AG09309 (cell line): ENCODE measurements around the gene DOCK11.

Experiments used
- DNase-seq: peaks from one replicate; pipeline ENCODE4 v3.0.0-alpha.2; 2010; ENCODE audit warnings: low read depth
- H3K4me3 ChIP-seq: 2 replicates; pipeline ENCODE4 v1.5.1; 2011; ENCODE audit warnings: mild to moderate bottlenecking, low read depth, low read length, moderate library complexity; ENCODE audit not compliant: control insufficient read depth
- TF ChIP-seq, protein P1 (sequence below): IDR thresholded peaks from 2 replicates; pipeline ENCODE4 v1.5.1; 2011; ENCODE audit warnings: mild to moderate bottlenecking, low read depth, low read length, inconsistent platforms; ENCODE audit not compliant: insufficient read depth, control insufficient read depth; ENCODE audit errors: missing control alignments

Gene DOCK11

DNA sequence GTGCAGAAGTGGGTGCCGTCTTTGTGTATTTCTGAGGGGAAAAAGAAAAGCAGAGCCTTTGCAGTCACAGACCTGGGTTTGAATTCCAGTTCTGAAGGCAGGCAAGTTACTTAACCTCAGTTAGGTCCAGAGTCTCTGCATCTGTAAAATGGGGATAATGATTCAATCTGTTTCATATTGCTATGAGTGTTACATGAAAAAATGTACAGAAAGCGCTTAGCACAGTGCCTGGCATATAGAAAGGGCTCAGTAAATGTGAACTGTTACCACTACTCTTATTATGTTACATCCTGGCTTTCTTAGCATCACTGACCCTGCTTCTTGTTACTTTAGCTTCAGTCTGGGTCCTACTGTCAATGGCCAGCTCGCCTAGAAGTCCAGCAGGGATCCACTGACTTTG, 45.9 kb downstream of the DOCK11 start:
- H3K4me3 ChIP-seq: no peak overlapping the region
- no peak for DNase-seq
- TF ChIP-seq, protein P1, sequence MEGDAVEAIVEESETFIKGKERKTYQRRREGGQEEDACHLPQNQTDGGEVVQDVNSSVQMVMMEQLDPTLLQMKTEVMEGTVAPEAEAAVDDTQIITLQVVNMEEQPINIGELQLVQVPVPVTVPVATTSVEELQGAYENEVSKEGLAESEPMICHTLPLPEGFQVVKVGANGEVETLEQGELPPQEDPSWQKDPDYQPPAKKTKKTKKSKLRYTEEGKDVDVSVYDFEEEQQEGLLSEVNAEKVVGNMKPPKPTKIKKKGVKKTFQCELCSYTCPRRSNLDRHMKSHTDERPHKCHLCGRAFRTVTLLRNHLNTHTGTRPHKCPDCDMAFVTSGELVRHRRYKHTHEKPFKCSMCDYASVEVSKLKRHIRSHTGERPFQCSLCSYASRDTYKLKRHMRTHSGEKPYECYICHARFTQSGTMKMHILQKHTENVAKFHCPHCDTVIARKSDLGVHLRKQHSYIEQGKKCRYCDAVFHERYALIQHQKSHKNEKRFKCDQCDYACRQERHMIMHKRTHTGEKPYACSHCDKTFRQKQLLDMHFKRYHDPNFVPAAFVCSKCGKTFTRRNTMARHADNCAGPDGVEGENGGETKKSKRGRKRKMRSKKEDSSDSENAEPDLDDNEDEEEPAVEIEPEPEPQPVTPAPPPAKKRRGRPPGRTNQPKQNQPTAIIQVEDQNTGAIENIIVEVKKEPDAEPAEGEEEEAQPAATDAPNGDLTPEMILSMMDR: no peak

DNA sequence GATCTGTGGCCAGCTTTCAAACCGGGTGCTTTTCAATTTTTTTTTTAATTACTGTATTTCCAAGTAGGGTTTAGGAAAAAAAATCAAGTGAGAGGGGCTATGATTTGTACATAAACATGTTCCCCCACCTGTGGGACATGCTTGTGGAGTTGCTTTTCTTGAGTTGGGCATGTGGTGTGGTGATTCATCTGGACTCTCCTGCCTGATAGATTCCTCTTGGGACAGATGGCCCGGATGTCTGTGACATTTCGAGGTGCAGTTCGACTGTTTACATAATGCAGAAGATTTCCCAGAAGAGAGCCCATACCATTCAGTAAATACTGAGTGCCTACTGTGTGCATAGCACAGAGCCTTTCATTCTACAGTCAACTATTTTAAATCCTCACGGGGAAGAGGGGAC, 49.9 kb downstream of the DOCK11 start:
- DNase-seq: no peak
- no peak overlapping the region for H3K4me3 ChIP-seq
- TF ChIP-seq, protein P1: no peak

DNA sequence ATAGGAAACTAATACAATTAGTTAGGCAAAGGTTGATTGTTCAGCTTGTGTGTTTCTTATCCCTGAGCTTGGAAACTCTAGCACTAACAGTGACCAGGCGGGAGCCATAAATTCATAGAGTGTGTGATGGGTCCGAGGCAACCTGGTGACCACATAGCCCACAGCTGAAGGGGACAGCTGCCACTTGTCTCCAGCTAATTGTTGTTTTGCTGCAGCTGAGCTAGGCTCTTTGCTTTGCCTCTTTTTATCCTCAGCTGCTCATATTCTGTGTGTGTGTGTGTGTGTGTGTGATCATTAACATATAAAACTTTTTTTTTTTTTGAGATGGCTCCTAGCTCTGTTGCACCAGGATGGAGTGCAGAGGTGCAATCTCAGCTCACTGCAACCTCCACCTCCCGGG, 53.2 kb downstream of the DOCK11 start:
- DNase-seq: no peak
- TF ChIP-seq, protein P1: no peak

DNA sequence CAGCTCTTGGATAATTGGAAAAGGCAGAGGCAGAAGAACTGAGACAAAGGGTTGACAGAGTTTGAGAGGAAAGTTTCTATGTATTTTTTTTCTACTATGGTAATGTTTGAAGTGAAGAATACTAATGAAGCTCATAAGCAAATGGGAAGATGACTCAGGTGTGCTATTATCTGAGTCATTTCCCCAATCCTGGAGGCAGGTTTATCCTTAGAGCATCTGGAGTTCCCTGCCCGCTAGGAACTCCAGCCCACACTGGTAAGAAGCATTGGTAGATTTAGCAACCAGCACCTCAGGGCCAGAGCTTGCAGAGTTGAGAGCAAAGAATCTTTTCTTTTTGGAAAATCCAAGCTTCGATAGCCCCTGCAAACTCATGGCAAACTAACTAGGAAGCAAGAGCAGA, 55.2 kb downstream of the DOCK11 start:
- TF ChIP-seq, protein P1: no peak
- no peak overlapping the region for H3K4me3 ChIP-seq
- no peak for DNase-seq

More for the DNA sequence above, 53.2 kb downstream of the DOCK11 start:
- H3K4me3 ChIP-seq: no peak overlapping the region

DNA sequence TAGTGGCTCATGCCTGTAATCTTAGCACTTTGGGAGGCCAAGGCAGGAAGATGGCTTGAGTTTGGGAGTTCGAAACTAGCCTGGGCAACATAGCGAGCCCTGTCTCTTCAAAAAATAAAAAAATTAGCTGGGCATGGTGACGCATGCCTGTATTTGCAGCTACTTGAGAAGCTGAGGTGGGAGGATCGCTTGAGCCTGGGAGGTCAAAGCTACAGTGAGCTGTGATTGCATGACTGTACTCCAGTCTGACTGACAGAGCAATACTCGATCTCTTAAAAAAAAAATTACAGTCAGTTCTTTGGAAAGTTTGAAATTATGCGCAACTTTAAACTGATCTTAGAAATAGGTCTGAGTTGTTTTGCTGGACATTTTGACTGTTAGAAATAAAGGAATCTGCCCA, 55.8 kb downstream of the DOCK11 start:
- no peak for DNase-seq
- TF ChIP-seq, protein P1: no peak
- H3K4me3 ChIP-seq: no peak overlapping the region

DNA sequence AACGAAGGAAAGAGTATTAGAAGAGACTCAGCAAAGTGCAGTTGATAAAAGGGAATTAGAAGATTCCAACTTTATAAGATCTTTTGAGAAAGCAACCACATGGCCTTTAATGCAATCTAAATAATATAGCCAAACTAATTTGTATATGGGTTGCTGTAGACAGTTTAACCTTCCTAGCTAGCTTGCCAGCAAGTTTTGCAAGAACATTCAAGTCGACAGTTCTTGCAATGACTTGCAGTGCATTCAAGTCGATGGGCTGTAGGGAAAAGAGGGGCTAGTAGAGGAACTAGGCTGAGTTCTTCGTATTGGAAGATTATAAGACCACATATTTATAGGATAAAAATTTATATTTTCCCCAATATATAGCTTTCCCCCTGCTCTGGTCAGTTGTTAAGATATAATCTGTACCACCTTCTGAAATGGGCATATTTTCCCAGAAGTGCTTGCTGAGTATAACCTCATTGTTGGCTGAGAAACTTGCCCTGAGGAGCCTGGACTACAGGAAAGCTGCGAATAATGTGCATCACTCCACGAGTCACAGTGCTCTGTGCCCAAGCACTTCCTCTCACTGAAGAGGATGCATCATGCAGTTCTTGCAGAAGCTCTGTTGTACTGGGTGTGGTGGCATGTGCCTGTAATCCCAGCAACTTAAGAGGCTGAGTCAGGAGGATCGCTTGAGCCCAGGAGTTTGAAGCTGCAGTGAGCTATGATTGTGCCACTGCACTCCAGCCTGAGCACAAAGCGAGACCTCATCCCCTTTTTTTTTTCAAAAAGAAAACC, 56.7 kb downstream of the DOCK11 start:
- no peak overlapping the region for H3K4me3 ChIP-seq
- TF ChIP-seq, protein P1: no peak
- peak; percentile 47 for DNase-seq
